Endothelial cell of umbilical vein (primary cell): ENCODE data around the gene SMS. TPM values are rescaled to one million over a fixed set of nuclear protein-coding genes. Genes with fewer than 3 reads are reported as not detected.

Source experiments
- BruUV-seq: library from RNA; stranded (reverse); fragments of 400-500 nt; replicated peaks from 2 replicates; lab custom pipeline; 2021; lab: Mats Ljungman, UMichigan
- CTCF ChIA-PET: fragments of 300-600, 350-600 bp; sonication (Branson Sonifier 250); formaldehyde crosslinking; loops from one replicate; lab custom pipeline; 2021; ENCODE audit warnings: antibody characterized with exemption, inconsistent platforms; lab: Charles Lee
- POLR2A ChIA-PET: fragments of 300-600, 350-600 bp; sonication (Branson Sonifier 250); formaldehyde crosslinking; loops from one replicate; lab custom pipeline; 2021; ENCODE audit warnings: antibody characterized with exemption, inconsistent platforms; lab: Charles Lee
- DNase-seq: peaks from one replicate; pipeline ENCODE4 v3.0.0-alpha.2; 2011; ENCODE audit warnings: low read depth, low spot score
- FAIRE-seq: peaks from 2 replicates; lab custom pipeline; 2011; peaks lifted over from hg19 to GRCh38; lab: Jason Lieb, UNC
- H2AFZ ChIP-seq: 2 replicates; pipeline ENCODE4 v1.6.0; 2012; ENCODE audit warnings: low read depth, low read length, control low read depth, inconsistent platforms
- H3K27ac ChIP-seq: 2 replicates; pipeline ENCODE4 v1.5.1; 2011; ENCODE audit warnings: low read depth, mild to moderate bottlenecking, control low read depth, low read length, moderate library complexity; ENCODE audit not compliant: insufficient read depth
- H3K27me3 ChIP-seq, 2 experiments: 2 replicates each; pipeline versions ENCODE4 v1.6.0 to v1.6.1; 2011; ENCODE audit warnings: low read length in 2 of 2, mixed read lengths in 1 of 2; ENCODE audit not compliant: control insufficient read depth in 2 of 2, insufficient read depth in 2 of 2
- H3K36me3 ChIP-seq, 2 experiments: 2 replicates in 1 of 2; 3 replicates in 1 of 2; pipeline ENCODE4 v1.5.1; 2011; ENCODE audit warnings: low read length in 2 of 2, mild to moderate bottlenecking in 1 of 2, moderate library complexity in 1 of 2; ENCODE audit not compliant: control insufficient read depth in 2 of 2, insufficient read depth in 2 of 2; ENCODE audit errors: extremely low read depth in 1 of 2
- H3K4me1 ChIP-seq: 3 replicates; pipeline ENCODE4 v1.5.1; 2011; ENCODE audit warnings: mild to moderate bottlenecking, low read length; ENCODE audit not compliant: control insufficient read depth, insufficient read depth; ENCODE audit errors: extremely low read depth
- H3K4me2 ChIP-seq: 2 replicates; pipeline ENCODE4 v1.6.1; 2011; ENCODE audit warnings: low read length, control low read depth, mixed read lengths; ENCODE audit not compliant: insufficient read depth
- H3K4me3 ChIP-seq, 3 experiments: fragments of 200-600 bp in 1 of 3; sonication (generic), shearing (Covaris generic) in 1 of 3; replicated peaks in 1 of 3; 2 replicates each; pipeline ENCODE4 v1.5.1; 2011 to 2016; ENCODE audit warnings: control low read depth in 3 of 3, low read length in 3 of 3, mild to moderate bottlenecking in 2 of 3, inconsistent platforms in 1 of 3, low read depth in 1 of 3, moderate library complexity in 1 of 3; ENCODE audit not compliant: insufficient read depth in 1 of 3
- H3K79me2 ChIP-seq: 2 replicates; pipeline ENCODE4 v1.6.0; 2012; ENCODE audit warnings: low read length, inconsistent platforms; ENCODE audit not compliant: control insufficient read depth, insufficient read depth
- H3K9ac ChIP-seq: replicated peaks from 2 replicates; pipeline ENCODE3; 2011; ENCODE audit warnings: low read length, control low read depth; ENCODE audit not compliant: insufficient read depth; ENCODE audit errors: extremely low read depth
- H3K9me1 ChIP-seq: replicated peaks from 3 replicates; pipeline ENCODE4 v1.6.0; 2011; ENCODE audit warnings: mild to moderate bottlenecking, low read length; ENCODE audit not compliant: control insufficient read depth, insufficient read depth; ENCODE audit errors: extremely low read depth
- H3K9me3 ChIP-seq: replicated peaks from 2 replicates; pipeline ENCODE4 v1.5.1; 2012; ENCODE audit warnings: low read length, inconsistent platforms; ENCODE audit not compliant: control insufficient read depth, insufficient read depth
- H4K20me1 ChIP-seq: replicated peaks from 2 replicates; pipeline ENCODE3; 2011; ENCODE audit warnings: mild to moderate bottlenecking, low read length; ENCODE audit not compliant: control insufficient read depth, insufficient read depth; ENCODE audit errors: extremely low read depth
- EZH2 ChIP-seq: IDR thresholded peaks from 2 replicates; pipeline ENCODE4 v1.6.1; 2012; ENCODE audit warnings: borderline replicate concordance, low read depth, mild to moderate bottlenecking, moderate library complexity, low read length, inconsistent platforms; ENCODE audit not compliant: severe bottlenecking
- FOS ChIP-seq: IDR thresholded peaks from 2 replicates; pipeline ENCODE4 v1.6.1; 2011; ENCODE audit warnings: mild to moderate bottlenecking, low read length, moderate library complexity, borderline replicate concordance; ENCODE audit not compliant: insufficient read depth
- GATA2 ChIP-seq: IDR thresholded peaks from 2 replicates; pipeline ENCODE4 v1.7.0; 2011; ENCODE audit warnings: low read depth, mild to moderate bottlenecking, moderate library complexity, mixed read lengths, low read length; ENCODE audit not compliant: insufficient read length, insufficient read depth
- JUN ChIP-seq: IDR thresholded peaks from 2 replicates; pipeline ENCODE4 v1.6.1; 2011; ENCODE audit warnings: borderline replicate concordance, low read depth; ENCODE audit not compliant: insufficient read length, insufficient read depth
- MYC ChIP-seq: IDR thresholded peaks from one replicate; pipeline ENCODE4 v1.6.1; 2011; ENCODE audit warnings: mild to moderate bottlenecking, low read depth, low read length
- POLR2A ChIP-seq: IDR thresholded peaks from 2 replicates; pipeline ENCODE4 v1.6.1; 2012; ENCODE audit warnings: low read depth, mild to moderate bottlenecking, control low read depth, low read length
- POLR2AphosphoS5 ChIP-seq: IDR thresholded peaks from 2 replicates; pipeline ENCODE4 v1.6.1; 2012; ENCODE audit warnings: low read depth, mild to moderate bottlenecking, control low read depth, low read length, moderate library complexity; ENCODE audit not compliant: insufficient read depth
- dilution Hi-C: fragments of 300-500 bp; cut with MboI; formaldehyde crosslinking; loops from one replicate; pipeline ENCODE4 v1.15.0; 2019; ENCODE audit warnings: low sequenced_read_pairs; ENCODE audit not compliant: extremely low pct_ligation_motif_present
- intact Hi-C: fragments of 100-400 bp; cut with micrococcal nuclease; formaldehyde crosslinking; loops from one replicate; pipeline ENCODE4 v1.10.0; 2022
- polyA plus RNA-seq, 4 experiments: library from polyadenylated mRNA; depleted of rRNA in 3 of 4; stranded (reverse) in 3 of 4; unstranded in 1 of 4; fragments of >200 nt; gene quantifications; 2 replicates each; pipeline versions ENCODE4 v1.2.1 to v1.2.3, GENCODE V29; 2011 to 2012; ENCODE audit warnings: missing spikeins in 1 of 4
- total RNA-seq: library from RNA; stranded (reverse); gene quantifications from 2 replicates; pipeline ENCODE4 v1.2.3, GENCODE V29; 2021
- TF ChIP-seq, protein P1 (sequence below), 2 donors: IDR thresholded peaks; 1 replicate in 1 of 2; 2 replicates in 1 of 2; pipeline ENCODE4 v1.5.1; 2011; ENCODE audit warnings: low read length in 2 of 2, mild to moderate bottlenecking in 2 of 2, moderate library complexity in 2 of 2, control low read depth in 1 of 2, inconsistent platforms in 1 of 2, low read depth in 1 of 2; ENCODE audit not compliant: insufficient read depth in 1 of 2; ENCODE audit errors: extremely low read depth in 1 of 2
- TF ChIP-seq, protein P2 (sequence below): IDR thresholded peaks from 2 replicates; pipeline ENCODE4 v1.6.1; 2011; ENCODE audit not compliant: insufficient read depth, insufficient read length

SMS gene
- total and polyA plus RNA-seq, 2 donors (not counting 3 experiments of a cell fraction or from before 2014, with no cell fraction given) = 57.1 to 173 TPM

GRCh38 chrX:22032506-22032905 lies 92.0 kb downstream of the SMS start:
- Histone ChIP-seq H3K4me1 (no peaks in the 10 kb centered on the region), H3K4me2 (no peak overlapping the region), H3K36me3 (no peaks in the 10 kb centered on the region), H3K27ac (no peak overlapping the region), H4K20me1 (no peaks in the 10 kb centered on the region), H3K9me3 (no peaks in the 10 kb centered on the region), H3K27me3 (no peaks in the 10 kb centered on the region), H2AFZ (no peak overlapping the region), H3K9me1 (no peaks in the 10 kb centered on the region), H3K4me3 (no peak overlapping the region), H3K9ac (no peak overlapping the region), H3K79me2 (no peaks in the 10 kb centered on the region)
- ChIA-PET CTCF (no interaction called here), POLR2A (no interaction called here)
- FAIRE-seq (no peak), DNase-seq (no peak)
- TF ChIP-seq POLR2A (no peak), EZH2 (no peak), FOS (no peak), GATA2 (no peak), POLR2AphosphoS5 (no peak), MYC (no peak), JUN (no peak)
- TF ChIP-seq, protein P1, sequence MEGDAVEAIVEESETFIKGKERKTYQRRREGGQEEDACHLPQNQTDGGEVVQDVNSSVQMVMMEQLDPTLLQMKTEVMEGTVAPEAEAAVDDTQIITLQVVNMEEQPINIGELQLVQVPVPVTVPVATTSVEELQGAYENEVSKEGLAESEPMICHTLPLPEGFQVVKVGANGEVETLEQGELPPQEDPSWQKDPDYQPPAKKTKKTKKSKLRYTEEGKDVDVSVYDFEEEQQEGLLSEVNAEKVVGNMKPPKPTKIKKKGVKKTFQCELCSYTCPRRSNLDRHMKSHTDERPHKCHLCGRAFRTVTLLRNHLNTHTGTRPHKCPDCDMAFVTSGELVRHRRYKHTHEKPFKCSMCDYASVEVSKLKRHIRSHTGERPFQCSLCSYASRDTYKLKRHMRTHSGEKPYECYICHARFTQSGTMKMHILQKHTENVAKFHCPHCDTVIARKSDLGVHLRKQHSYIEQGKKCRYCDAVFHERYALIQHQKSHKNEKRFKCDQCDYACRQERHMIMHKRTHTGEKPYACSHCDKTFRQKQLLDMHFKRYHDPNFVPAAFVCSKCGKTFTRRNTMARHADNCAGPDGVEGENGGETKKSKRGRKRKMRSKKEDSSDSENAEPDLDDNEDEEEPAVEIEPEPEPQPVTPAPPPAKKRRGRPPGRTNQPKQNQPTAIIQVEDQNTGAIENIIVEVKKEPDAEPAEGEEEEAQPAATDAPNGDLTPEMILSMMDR (IDR thresholded peaks at IDR 0.05; ENCODE audit: extremely low read depth in 1 of 2, insufficient read depth in 1 of 2, low read depth in 1 of 2, low read length in 2 of 2) = no peak
- TF ChIP-seq, protein P2, sequence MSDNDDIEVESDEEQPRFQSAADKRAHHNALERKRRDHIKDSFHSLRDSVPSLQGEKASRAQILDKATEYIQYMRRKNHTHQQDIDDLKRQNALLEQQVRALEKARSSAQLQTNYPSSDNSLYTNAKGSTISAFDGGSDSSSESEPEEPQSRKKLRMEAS = no peak
- dilution Hi-C loops (no loop called here), intact Hi-C loops (no loop called here)
- no TSS peak for BruUV-seq
